ENCODE results near the gene TNFRSF8.

TNFRSF8 gene

DNA sequence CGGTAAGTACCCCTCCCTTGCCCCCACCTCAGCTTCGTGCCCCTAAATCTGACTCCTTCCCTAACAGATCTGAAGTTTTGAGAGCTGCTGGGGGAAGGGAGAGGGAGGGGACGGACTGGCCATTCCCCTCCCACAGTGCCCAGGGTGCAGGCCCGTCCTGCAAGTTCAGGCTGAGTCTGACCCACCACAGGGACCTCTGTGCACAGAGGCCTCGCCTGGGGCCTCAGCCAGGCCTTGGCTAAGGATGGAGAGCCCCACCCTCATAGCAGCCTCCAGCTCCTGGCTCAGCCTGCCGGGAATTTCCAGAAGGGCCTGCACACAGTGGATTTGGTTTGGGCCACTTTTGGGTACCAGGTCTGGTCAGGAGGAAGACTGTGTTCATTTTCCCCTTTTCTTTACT, 72.5 kb downstream of the TNFRSF8 start:
- H3K36me3 Mint-ChIP-seq (ENCODE audit: low read depth) = no peaks in the 10 kb centered on the region

DNA sequence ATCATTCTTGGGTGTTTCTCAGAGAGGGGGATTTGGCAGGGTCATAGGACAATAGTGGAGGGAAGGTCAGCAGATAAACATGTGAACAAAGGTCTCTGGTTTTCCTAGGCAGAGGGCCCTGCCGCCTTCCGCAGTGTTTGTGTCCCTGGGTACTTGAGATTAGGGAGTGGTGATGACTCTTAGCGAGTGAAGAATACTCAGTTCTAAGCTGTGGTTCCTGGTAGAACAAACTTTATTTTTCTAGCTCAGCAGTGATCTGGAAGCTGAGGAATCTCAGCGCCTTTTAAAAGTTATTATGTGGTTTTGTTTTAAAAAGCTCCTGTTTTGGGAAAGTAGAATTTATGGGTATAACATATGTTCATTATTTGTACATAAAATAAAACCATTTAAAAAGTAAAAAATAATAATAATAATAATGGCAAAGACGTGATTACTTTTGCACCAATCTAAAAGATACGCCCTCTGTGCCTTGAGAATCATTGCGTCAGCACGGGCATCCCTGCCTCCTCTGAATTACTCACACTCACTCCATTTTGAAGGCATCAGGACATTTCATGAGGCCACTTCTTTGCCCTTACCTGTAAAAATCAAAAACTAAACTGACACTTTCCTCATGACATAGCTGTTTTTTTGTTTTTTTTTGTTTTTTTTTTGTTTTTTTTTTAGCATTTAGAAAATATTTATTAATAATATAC, 74.0 kb downstream of the TNFRSF8 start:
- H3K27ac Mint-ChIP-seq = no peak overlapping the region
- H3K4me3 Mint-ChIP-seq = no peak overlapping the region
- no peaks in the 10 kb centered on the region for H3K9me3 Mint-ChIP-seq
- TF ChIP-seq CTCF (IDR thresholded peaks at IDR 0.05) = no peak
- no peak for DNase-seq
- H3K27me3 Mint-ChIP-seq (ENCODE audit: low read depth, poor library complexity) = no peaks in the 10 kb centered on the region
- H3K4me1 Mint-ChIP-seq = peaks cover 18% of the 10 kb centered on the region
- no peaks in the 10 kb centered on the region for H3K36me3 Mint-ChIP-seq (ENCODE audit: low read depth)

More for the DNA sequence above, 72.5 kb downstream of the TNFRSF8 start:
- DNase-seq = no peak
- no peak for TF ChIP-seq CTCF (IDR thresholded peaks at IDR 0.05)
- Mint-ChIP-seq H3K4me1 (peaks cover 15% of the 10 kb centered on the region), H3K27ac (no peak overlapping the region), H3K4me3 (no peak overlapping the region), H3K27me3 (ENCODE audit: low read depth, poor library complexity) (no peaks in the 10 kb centered on the region), H3K9me3 (no peaks in the 10 kb centered on the region)

- no peak for DNase-seq
- TF ChIP-seq CTCF (IDR thresholded peaks at IDR 0.05) = no peak
- H3K4me3 Mint-ChIP-seq = no peak overlapping the region
- no peaks in the 10 kb centered on the region for H3K9me3 Mint-ChIP-seq
- H3K4me1 Mint-ChIP-seq = peaks cover 30% of the 10 kb centered on the region
- H3K27ac Mint-ChIP-seq = no peak overlapping the region
- H3K36me3 Mint-ChIP-seq (ENCODE audit: low read depth) = no peaks in the 10 kb centered on the region
- peaks cover 3% of the 10 kb centered on the region for H3K27me3 Mint-ChIP-seq (ENCODE audit: low read depth, poor library complexity)
Measured at GRCh38 chr1:12138196-12139168, 75.4 kb downstream of the TNFRSF8 start.

DNA sequence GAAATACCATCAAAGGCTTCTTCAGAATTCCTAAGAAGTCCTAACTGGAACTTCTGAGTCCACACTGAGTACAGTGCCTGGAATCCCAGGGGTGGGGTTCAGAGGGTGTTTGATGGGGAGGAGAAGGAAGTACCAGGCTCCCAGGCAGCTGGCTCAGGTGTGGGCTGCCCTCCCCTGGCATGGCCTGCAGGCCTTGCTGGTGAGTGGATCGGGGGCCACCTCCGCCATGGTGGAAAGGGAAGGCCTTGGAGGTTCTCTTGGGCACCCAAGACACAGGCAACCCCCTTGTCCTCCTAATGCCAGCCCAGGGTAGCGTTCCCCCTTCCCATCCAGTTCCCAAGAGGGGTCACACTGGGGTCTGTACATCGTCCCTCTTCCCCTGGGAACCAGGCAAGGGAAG, 76.9 kb downstream of the TNFRSF8 start:
- DNase-seq = no peak
- Mint-ChIP-seq H3K27ac (no peak overlapping the region), H3K27me3 (ENCODE audit: low read depth, poor library complexity) (peaks cover 5% of the 10 kb centered on the region), H3K4me3 (no peak overlapping the region), H3K9me3 (no peaks in the 10 kb centered on the region), H3K36me3 (ENCODE audit: low read depth) (no peaks in the 10 kb centered on the region), H3K4me1 (peaks cover 28% of the 10 kb centered on the region)
- TF ChIP-seq CTCF (IDR thresholded peaks at IDR 0.05) = no peak

DNA sequence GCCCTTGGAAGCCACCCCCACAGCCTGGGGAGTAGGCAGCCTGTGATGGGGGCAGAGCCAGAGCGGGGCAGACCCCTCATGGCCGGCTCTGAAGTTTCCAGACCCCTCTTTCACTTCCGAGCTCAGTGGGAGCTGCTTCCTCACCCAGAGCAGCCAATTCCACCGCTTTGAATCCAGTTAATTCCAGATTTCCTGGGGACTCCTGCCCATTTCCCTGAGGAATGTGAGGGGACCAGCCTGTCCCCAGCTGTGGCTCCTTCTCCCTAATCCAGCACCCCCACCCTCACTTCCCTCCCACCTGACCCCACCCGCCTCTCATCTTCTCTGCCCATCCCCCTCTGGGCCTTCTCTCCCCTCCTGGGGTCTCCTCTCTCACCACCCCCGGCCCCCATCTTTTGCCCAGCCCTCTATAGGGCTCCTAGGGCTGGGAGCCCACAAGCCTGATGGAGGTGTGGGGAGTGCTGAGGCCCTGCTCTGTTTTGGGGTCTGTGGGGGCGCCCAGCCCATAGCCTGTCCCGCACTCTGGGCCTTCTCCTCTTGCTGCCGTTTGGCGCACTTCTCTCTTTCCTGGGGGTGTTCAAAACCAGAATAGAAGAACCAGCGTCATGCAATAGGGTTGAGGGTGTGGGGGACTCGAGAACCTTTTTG, 77.5 kb downstream of the TNFRSF8 start:
- no peak for TF ChIP-seq CTCF (IDR thresholded peaks at IDR 0.05)
- Mint-ChIP-seq H3K4me1 (peaks cover 31% of the 10 kb centered on the region), H3K27me3 (ENCODE audit: low read depth, poor library complexity) (peaks cover 5% of the 10 kb centered on the region), H3K27ac (no peak overlapping the region), H3K9me3 (no peaks in the 10 kb centered on the region), H3K4me3 (no peak overlapping the region), H3K36me3 (ENCODE audit: low read depth) (no peaks in the 10 kb centered on the region)
- DNase-seq = no peak
